ENCODE results near the gene TASOR2. TPM values are rescaled to one million over a fixed set of nuclear protein-coding genes. Genes with fewer than 3 reads are reported as not detected.

The TASOR2 gene
- total RNA-seq, 1 experiment from 2014 or later = 80.3 TPM

GRCh38 chr10:5684318-5684970 lies at the start of gene TASOR2 (continued):
- TF ChIP-seq, protein P1, sequence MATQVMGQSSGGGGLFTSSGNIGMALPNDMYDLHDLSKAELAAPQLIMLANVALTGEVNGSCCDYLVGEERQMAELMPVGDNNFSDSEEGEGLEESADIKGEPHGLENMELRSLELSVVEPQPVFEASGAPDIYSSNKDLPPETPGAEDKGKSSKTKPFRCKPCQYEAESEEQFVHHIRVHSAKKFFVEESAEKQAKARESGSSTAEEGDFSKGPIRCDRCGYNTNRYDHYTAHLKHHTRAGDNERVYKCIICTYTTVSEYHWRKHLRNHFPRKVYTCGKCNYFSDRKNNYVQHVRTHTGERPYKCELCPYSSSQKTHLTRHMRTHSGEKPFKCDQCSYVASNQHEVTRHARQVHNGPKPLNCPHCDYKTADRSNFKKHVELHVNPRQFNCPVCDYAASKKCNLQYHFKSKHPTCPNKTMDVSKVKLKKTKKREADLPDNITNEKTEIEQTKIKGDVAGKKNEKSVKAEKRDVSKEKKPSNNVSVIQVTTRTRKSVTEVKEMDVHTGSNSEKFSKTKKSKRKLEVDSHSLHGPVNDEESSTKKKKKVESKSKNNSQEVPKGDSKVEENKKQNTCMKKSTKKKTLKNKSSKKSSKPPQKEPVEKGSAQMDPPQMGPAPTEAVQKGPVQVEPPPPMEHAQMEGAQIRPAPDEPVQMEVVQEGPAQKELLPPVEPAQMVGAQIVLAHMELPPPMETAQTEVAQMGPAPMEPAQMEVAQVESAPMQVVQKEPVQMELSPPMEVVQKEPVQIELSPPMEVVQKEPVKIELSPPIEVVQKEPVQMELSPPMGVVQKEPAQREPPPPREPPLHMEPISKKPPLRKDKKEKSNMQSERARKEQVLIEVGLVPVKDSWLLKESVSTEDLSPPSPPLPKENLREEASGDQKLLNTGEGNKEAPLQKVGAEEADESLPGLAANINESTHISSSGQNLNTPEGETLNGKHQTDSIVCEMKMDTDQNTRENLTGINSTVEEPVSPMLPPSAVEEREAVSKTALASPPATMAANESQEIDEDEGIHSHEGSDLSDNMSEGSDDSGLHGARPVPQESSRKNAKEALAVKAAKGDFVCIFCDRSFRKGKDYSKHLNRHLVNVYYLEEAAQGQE (IDR thresholded peaks at IDR 0.05; ENCODE audit: low read depth) = no peak
- TF ChIP-seq EGR1 (IDR thresholded peaks at IDR 0.05; ENCODE audit: low read depth) = no peak

GRCh38 chr10:5634918-5635317 lies 49.7 kb upstream of the TASOR2 start:
- Histone ChIP-seq H3K4me2 (ENCODE audit: low read length) (no peak overlapping the region), H3K4me1 (ENCODE audit: control insufficient read depth in 1 of 2, insufficient read depth in 2 of 2, low read length in 2 of 2) (peaks cover 7 to 15% of the 10 kb centered on the region in 2 experiments; a peak in 3 of 4 replicates), H3K27me3 (ENCODE audit: insufficient read depth, low read length) (no peaks in the 10 kb centered on the region), H2AFZ (ENCODE audit: low read depth, low read length, poor library complexity, severe bottlenecking) (no peak overlapping the region), H3K9me2 (ENCODE audit: insufficient read depth) (no peaks in the 10 kb centered on the region), H3K4me3 (replicated peaks in 1 of 2; ENCODE audit: low read depth in 1 of 2, low read length in 2 of 2) (no peak overlapping the region), H3K9ac (ENCODE audit: low read length) (no peak overlapping the region), H3K36me3 (ENCODE audit: control insufficient read depth in 1 of 2, insufficient read depth in 2 of 2, low read length in 2 of 2) (no peaks in the 10 kb centered on the region; a peak in 1 of 4 replicates), H3K79me2 (ENCODE audit: insufficient read depth, low read length) (no peaks in the 10 kb centered on the region), H4K20me1 (ENCODE audit: insufficient read depth) (no peaks in the 10 kb centered on the region), H3K9me3 (ENCODE audit: control insufficient read depth in 1 of 2, insufficient read depth in 1 of 2, low read depth in 1 of 2, low read length in 2 of 2) (no peaks in the 10 kb centered on the region), H3K27ac (ENCODE audit: low read depth, low read length) (no peak overlapping the region)
- CTCF ChIA-PET = no interaction called here
- BruUV-seq (replicated peaks) = no TSS peak
- ATAC-seq (no peak), DNase-seq (ENCODE audit: low read depth, low spot score) (no peak)
- TF ChIP-seq YY1 (IDR thresholded peaks at IDR 0.05; ENCODE audit: extremely low read depth, insufficient replicate concordance, low read depth, low read length) (no peak), CEBPB (IDR thresholded peaks at IDR 0.05; ENCODE audit: low read depth) (no peak), EGR1 (IDR thresholded peaks at IDR 0.05; ENCODE audit: low read depth) (no peak), SRF (IDR thresholded peaks at IDR 0.05; ENCODE audit: low read depth) (no peak), POLR2AphosphoS5 (IDR thresholded peaks at IDR 0.05; ENCODE audit: low read depth, low read length) (no peak), CBX3 (IDR thresholded peaks at IDR 0.05; ENCODE audit: low read depth) (no peak)
- TF ChIP-seq, protein P1 (IDR thresholded peaks at IDR 0.05; ENCODE audit: low read depth) = no peak
- intact Hi-C loops (cut with micrococcal nuclease) = loop anchor here (5.0 kb wide), 1 partner anchor 237 kb away; no protein-coding TSS in a partner anchor
- POLR2A ChIA-PET = no interaction called here
- RAD21 ChIA-PET (ENCODE audit: low non-redundant PET in 1 of 2, low total read pairs in 2 of 2, uncharacterized antibody in 2 of 2, unreplicated experiment in 2 of 2) = no interaction called here

Measured in HCT116 (cell line).